LNCaP clone FGC (cell line): Measurements from ENCODE around the gene SNX21.
"Not testable (repeated sequence)": the region's sequence is repeated elsewhere in the genome, so short reads cannot be mapped to it uniquely, and the experiment has no call there.

Experiments used
- DNase-seq: peaks from one replicate; pipeline ENCODE4 v3.0.0-alpha.2; 2011; ENCODE audit warnings: low read depth
- H3K4me3 ChIP-seq: 2 replicates; pipeline ENCODE4 v1.5.1; 2011; ENCODE audit warnings: mild to moderate bottlenecking, low read depth, low read length, control low read depth
- TF ChIP-seq, protein P1 (sequence below): IDR thresholded peaks from 2 replicates; pipeline ENCODE4 v1.5.1; 2012; ENCODE audit warnings: mild to moderate bottlenecking; ENCODE audit not compliant: control insufficient read depth, insufficient read depth; ENCODE audit errors: extremely low read depth

SNX21 gene

DNA sequence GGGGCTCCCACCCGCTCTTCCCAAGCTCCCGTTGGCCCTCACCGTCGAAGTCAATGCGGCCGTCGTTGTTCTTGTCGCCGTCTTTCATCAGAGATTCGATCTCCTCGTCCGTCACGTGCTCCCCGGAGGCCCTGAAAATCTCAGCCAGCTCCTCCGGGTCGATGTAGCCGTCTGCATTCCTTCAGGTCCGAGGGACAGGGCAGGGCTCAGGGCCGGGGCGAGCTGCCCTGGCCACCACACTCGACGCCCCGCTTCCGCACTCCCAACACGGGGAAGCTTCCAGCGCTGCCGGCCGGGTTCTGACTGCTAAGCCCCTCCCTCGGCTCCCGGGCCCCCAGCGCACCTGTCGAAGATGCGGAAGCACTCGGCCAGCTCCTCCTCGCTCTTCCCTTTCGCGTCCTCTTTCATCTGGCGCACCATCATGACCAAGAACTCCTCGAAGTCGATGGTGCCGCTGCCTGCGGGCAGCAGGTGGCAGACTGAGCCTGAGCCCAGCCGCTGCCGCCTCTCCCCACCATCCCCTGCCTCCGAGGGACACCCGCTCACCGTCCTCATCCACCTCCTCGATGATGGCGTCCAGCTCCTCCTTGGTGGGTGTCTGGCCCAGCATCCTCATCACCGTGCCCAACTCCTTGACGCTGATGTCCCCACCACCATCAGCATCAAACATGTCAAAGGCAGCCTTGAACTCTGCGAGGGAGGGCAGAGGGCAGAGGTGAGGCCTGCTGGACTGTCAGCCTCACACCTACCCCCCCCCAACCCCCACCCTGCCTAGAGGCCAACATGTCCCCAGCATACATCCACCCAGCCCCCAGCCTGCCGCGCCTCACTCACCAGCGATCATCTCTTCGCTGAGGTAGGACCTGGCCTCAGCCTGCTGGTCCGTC lies 9.4 kb upstream of the SNX21 start:
- TF ChIP-seq, protein P1, sequence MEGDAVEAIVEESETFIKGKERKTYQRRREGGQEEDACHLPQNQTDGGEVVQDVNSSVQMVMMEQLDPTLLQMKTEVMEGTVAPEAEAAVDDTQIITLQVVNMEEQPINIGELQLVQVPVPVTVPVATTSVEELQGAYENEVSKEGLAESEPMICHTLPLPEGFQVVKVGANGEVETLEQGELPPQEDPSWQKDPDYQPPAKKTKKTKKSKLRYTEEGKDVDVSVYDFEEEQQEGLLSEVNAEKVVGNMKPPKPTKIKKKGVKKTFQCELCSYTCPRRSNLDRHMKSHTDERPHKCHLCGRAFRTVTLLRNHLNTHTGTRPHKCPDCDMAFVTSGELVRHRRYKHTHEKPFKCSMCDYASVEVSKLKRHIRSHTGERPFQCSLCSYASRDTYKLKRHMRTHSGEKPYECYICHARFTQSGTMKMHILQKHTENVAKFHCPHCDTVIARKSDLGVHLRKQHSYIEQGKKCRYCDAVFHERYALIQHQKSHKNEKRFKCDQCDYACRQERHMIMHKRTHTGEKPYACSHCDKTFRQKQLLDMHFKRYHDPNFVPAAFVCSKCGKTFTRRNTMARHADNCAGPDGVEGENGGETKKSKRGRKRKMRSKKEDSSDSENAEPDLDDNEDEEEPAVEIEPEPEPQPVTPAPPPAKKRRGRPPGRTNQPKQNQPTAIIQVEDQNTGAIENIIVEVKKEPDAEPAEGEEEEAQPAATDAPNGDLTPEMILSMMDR: peak; percentile 44
- DNase-seq: no peak
- H3K4me3 ChIP-seq: no peak overlapping the region

DNA sequence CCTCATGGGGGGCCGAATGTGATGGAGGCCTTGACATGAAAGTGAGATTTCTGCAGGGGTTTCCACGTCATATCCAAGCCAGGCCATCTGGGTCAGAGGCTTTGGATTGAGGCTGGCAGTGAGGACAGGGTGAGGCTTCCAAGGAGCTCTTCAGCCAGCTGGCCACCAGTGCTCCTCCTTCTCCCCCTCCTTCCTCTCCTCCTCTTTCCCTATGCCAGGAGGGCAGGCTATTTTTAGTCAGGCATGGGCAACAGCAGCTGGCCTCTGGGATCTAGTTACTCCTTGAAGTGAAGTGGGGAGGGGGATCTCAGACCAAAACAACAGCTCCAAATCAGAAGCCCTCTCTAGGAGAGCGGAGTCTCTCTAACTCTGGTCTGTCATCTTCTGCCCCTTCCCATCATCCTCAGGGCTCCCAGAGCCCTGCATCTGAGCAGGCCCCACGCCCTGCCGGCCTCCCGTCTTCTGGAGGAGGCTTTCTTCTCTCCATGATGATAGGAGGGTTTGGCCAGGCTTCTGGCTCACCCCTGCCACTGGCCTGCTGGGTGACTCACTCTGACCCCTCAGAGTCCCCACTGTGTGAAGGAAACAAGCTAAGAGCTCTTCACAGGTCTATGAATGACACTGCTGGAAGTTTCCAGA lies 7.1 kb upstream of the SNX21 start:
- TF ChIP-seq, protein P1: no peak
- H3K4me3 ChIP-seq: no peak overlapping the region
- no peak for DNase-seq

DNA sequence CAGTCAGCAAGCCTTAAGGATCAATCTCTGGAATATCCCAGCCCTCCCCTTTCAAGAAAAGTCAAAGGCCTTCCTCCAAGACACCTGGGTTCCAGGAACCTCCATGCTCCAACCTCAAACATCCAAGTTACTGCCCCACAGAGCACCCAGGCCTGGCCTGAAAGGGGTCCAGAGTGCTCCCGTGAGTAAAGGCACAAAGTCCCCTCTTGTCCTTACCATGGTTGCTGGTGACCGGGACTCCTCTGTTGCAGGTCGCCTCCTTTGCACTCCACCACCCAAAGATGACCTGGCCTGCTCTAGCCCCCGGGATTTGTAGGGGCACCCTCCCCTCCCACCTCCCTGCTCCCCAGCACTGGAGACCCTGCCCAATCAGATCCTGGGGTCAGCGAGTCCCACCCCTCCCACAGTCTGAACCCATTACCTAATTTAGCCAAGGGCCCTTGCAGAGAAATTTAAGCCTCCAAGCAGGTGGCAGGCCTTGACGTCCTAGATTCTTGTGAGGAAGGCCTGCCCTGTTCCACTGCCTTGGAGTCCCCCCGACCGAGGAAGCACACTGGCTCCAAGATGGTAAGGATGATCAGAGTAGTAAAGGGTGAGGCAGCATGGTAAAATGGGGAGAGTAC lies 6.5 kb upstream of the SNX21 start, which contains the start of gene TNNC2:
Gene TNNC2 (minus strand): TSS at position 283 of the 623 bp plus-strand sequence. CDS start 64 bp downstream, at position 219.
- TF ChIP-seq, protein P1: no peak
- no peak within 1 kb of the TSS for H3K4me3 ChIP-seq
- DNase-seq: no peak

DNA sequence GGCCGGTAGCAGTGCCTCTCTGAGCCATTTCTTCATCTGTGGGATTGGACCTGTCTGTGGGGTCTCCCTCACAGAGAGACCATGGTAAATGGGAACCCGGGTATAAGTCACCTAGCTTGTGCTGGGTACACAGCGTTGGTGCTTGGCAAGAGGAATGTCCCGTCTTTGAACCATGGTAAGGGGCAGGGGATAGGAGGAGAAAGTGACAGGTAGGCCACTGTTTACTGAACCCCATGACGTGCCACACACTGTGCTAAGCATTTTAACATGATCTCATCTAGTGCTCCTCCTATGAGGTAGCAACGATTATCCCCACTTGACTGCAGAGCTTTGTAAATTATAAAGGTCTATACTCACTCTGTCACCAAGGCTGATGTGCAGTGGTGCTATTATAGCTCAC lies 5.9 kb upstream of the SNX21 start:
- no peak for DNase-seq
- TF ChIP-seq, protein P1: no peak
- H3K4me3 ChIP-seq: no peak overlapping the region

DNA sequence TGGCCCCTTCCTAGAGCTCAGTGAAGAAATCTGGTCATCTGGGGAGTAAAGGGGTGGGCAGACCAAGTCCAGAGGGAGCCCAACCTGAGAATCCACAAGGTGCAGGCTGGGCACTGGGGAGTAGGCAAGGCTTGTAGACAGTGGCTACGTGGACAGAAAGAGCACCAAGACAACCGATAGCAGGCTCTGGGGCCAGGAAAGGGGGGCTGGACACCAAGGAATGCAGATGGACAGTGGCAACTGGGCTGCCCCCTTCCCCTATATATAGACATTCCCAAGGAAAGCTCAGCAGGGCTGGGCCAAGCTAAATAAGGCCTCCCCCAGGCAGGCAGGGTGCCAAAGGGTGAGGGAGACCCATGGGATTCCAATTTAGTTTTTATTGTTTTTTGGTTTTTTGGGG lies 5.0 kb upstream of the SNX21 start:
- DNase-seq: no peak
- H3K4me3 ChIP-seq: no peak overlapping the region
- TF ChIP-seq, protein P1: no peak

DNA sequence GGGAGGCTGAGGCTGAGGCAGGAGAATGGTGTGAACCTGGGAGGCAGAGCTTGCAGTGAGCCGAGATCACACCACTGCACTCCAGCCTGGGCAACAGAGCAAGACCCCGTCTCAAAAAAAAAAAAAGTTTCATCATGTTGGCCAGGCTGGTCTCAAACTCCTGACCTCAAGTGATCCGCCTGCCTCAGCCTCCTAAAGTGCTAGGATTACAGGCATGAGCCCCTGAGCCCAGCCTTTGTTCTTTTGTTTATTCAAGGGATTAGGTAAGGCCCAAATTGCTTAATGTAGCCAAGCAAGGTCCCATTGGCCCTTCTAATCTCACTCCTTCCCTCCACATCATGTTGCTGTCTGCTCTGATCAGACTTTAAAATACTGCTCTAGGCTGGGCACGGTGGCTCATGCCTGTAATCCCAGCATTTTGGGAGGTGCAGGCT lies 3.9 kb upstream of the SNX21 start:
- DNase-seq, H3K4me3 ChIP-seq: not testable (repeated sequence)

DNA sequence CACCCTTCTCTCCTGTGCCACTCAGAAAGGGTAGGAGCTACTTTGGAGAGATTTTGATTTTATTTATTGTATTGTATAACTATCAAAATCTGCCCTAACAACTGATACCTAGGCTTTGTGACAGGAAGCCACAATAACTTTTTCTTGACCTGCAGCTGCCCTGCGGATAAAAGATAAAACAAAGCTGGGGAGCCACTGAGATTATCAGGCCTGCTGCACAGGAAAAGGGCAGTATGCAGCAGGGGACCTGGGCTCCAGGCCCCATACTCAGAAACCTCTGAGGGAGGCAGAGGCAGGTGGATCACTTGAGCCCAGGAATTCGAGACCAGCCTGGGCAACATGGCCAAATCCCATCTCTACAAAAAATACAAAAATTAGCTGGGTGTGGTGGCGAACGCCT lies 980 bp upstream of the SNX21 start:
- H3K4me3 ChIP-seq: no peak overlapping the region
- TF ChIP-seq, protein P1: no peak
- no peak for DNase-seq
